Activated B cell treated with CpG ODN at 0.5 μM for 24 hours (primary cell): ENCODE measurements around the gene SPOCD1. TPM values are rescaled to one million over a fixed set of nuclear protein-coding genes. Genes with fewer than 3 reads are reported as not detected.

Experiments used
- ATAC-seq: fragments of 200-7000 bp; cut with Tn5 transposase; one replicate; pipeline ENCODE4 v1.10.0; 2021; ENCODE audit warnings: low read depth, mild to moderate bottlenecking, moderate library complexity
- CTCF ChIA-PET: fragments of 350-600 bp; sonication (Branson Sonifier 250); formaldehyde crosslinking; loops from one replicate; lab custom pipeline; 2021; ENCODE audit warnings: antibody characterized with exemption; lab: Charles Lee
- POLR2A ChIA-PET: fragments of 350-600 bp; sonication (Branson Sonifier 250); formaldehyde crosslinking; loops from one replicate; lab custom pipeline; 2021; ENCODE audit warnings: antibody characterized with exemption; lab: Charles Lee
- DNase-seq: peaks from one replicate; pipeline ENCODE4 v3.0.0; 2022
- H3K27ac Mint-ChIP-seq: one replicate; pipeline ENCODE4 v1.8.0; 2020; ENCODE audit warnings: mixed read lengths
- H3K27me3 Mint-ChIP-seq: one replicate; pipeline ENCODE4 v1.8.0; 2021; ENCODE audit warnings: mixed read lengths
- H3K36me3 Mint-ChIP-seq: one replicate; pipeline ENCODE4 v1.8.0; 2021; ENCODE audit warnings: low read depth, mixed read lengths
- H3K4me1 Mint-ChIP-seq: one replicate; pipeline ENCODE4 v1.8.0; 2021; ENCODE audit warnings: mixed read lengths
- H3K4me3 Mint-ChIP-seq: one replicate; pipeline ENCODE4 v1.8.0; 2020; ENCODE audit warnings: mild to moderate bottlenecking, mixed read lengths
- H3K9me3 Mint-ChIP-seq: one replicate; pipeline ENCODE4 v1.8.0; 2020; ENCODE audit warnings: mixed read lengths
- CTCF ChIP-seq: fragments of 200-600 bp; IDR thresholded peaks from one replicate; pipeline ENCODE4 v1.8.0; 2022; ENCODE audit warnings: antibody characterized with exemption, mild to moderate bottlenecking
- intact Hi-C: fragments of 100-400 bp; cut with micrococcal nuclease; formaldehyde crosslinking; loops from one replicate; pipeline ENCODE4 v1.15.1; 2024
- total RNA-seq: library from RNA; stranded (reverse); gene quantifications from 2 replicates; pipeline ENCODE4 v1.2.3, GENCODE V29; 2022

Gene SPOCD1
- total RNA-seq, 1 donor from 2014 or later = not detected

- no peaks in the 10 kb centered on the region for H3K27me3 Mint-ChIP-seq
- POLR2A ChIA-PET = interaction anchor here (1.0 to 2.4 kb wide), 7 partner anchors 19 to 223 kb away, joined by 3 to 23 read pairs (median 9); partner anchors contain the start of genes PEF1 and PTP4A2
- peaks cover 45% of the 10 kb centered on the region for H3K4me1 Mint-ChIP-seq
- ATAC-seq = no peak
- TF ChIP-seq CTCF = no peak
- H3K27ac Mint-ChIP-seq = peak overlapping the region; percentile 98
- peak overlapping the region; percentile 88 for H3K4me3 Mint-ChIP-seq
- DNase-seq = no peak
- intact Hi-C loops = loop anchor here (2.0 to 10.0 kb wide), 5 partner anchors 169 to 413 kb away; partner anchors contain the start of genes CCDC28B and TMEM39B
- H3K36me3 Mint-ChIP-seq = no peaks in the 10 kb centered on the region
- CTCF ChIA-PET = interaction anchor here (1.9 to 4.6 kb wide), 7 partner anchors 19 to 175 kb away, joined by 5 to 114 read pairs (median 41); partner anchors contain the start of genes ADGRB2 and PTP4A2
- H3K9me3 Mint-ChIP-seq = no peaks in the 10 kb centered on the region
Observed at GRCh38 chr1:31787786-31788137, 28.1 kb downstream of the SPOCD1 start.

- CTCF ChIA-PET = interaction anchor here (1.5 to 4.4 kb wide), 3 partner anchors 25 to 151 kb away, joined by 3 to 68 read pairs (median 10); partner anchors contain the start of genes ADGRB2 and PTP4A2
- Mint-ChIP-seq H3K27ac (peak overlapping the region; percentile 98), H3K4me1 (peaks cover 45% of the 10 kb centered on the region), H3K4me3 (no peak overlapping the region), H3K9me3 (no peaks in the 10 kb centered on the region), H3K27me3 (no peaks in the 10 kb centered on the region), H3K36me3 (no peaks in the 10 kb centered on the region)
- ATAC-seq (no peak), DNase-seq (no peak)
- POLR2A ChIA-PET = interaction anchor here (1.5 to 2.4 kb wide), 3 partner anchors 19 to 151 kb away, joined by 4 to 23 read pairs (median 16); partner anchors contain the start of genes PEF1 and PTP4A2
- intact Hi-C loops = loop anchor here (10.0 kb wide), 1 partner anchor 362 kb away; no protein-coding TSS in a partner anchor
- TF ChIP-seq CTCF = no peak
Observed at GRCh38 chr1:31787261-31787660, 28.6 kb downstream of the SPOCD1 start.

GRCh38 chr1:31786366-31787060, 29.3 kb downstream of the SPOCD1 start:
- H3K9me3 Mint-ChIP-seq = no peaks in the 10 kb centered on the region
- no peak for DNase-seq
- no peaks in the 10 kb centered on the region for H3K36me3 Mint-ChIP-seq
- intact Hi-C loops = loop anchor here (10.0 kb wide), 1 partner anchor 362 kb away; no protein-coding TSS in a partner anchor
- peak overlapping the region; percentile 98 for H3K27ac Mint-ChIP-seq
- POLR2A ChIA-PET = interaction anchor here (1.5 to 2.6 kb wide), 2 partner anchors 18 kb away, joined by 4 to 13 read pairs; no protein-coding TSS in a partner anchor
- no peak for ATAC-seq
- CTCF ChIA-PET = interaction anchor here (1.5 kb wide), 1 partner anchor 122 kb away, joined by 3 read pairs; no protein-coding TSS in a partner anchor
- TF ChIP-seq CTCF = no peak
- H3K4me3 Mint-ChIP-seq = no peak overlapping the region
- H3K27me3 Mint-ChIP-seq = no peaks in the 10 kb centered on the region
- peaks cover 45% of the 10 kb centered on the region for H3K4me1 Mint-ChIP-seq

GRCh38 chr1:31785947-31786290, 29.9 kb downstream of the SPOCD1 start:
- ATAC-seq = no peak
- H3K27me3 Mint-ChIP-seq = no peaks in the 10 kb centered on the region
- no peaks in the 10 kb centered on the region for H3K36me3 Mint-ChIP-seq
- peaks cover 45% of the 10 kb centered on the region for H3K4me1 Mint-ChIP-seq
- no peak for DNase-seq
- TF ChIP-seq CTCF = no peak
- ChIA-PET CTCF (interaction anchor here (0.6 to 1.9 kb wide), 4 partner anchors 21 to 122 kb away, joined by 3 to 5 read pairs (median 4); no protein-coding TSS in a partner anchor), POLR2A (interaction anchor here (1.4 to 2.6 kb wide), 4 partner anchors 17 to 180 kb away, joined by 3 to 27 read pairs (median 11); partner anchors contain the start of gene ADGRB2)
- no peaks in the 10 kb centered on the region for H3K9me3 Mint-ChIP-seq
- intact Hi-C loops = loop anchor here (1.0 to 10.0 kb wide), 2 partner anchors 14 to 361 kb away; no protein-coding TSS in a partner anchor
- H3K27ac Mint-ChIP-seq = peak overlapping the region; percentile 62
- no peak overlapping the region for H3K4me3 Mint-ChIP-seq
